H1 (cell line): ENCODE data around the gene UNC13D. TPM values are rescaled to one million over a fixed set of nuclear protein-coding genes. Genes with fewer than 3 reads are reported as not detected.

Source experiments
- CTCF ChIA-PET: fragments of 300-600 bp; sonication (Branson Sonifier 250); formaldehyde crosslinking; loops from one replicate; lab custom pipeline; 2021; ENCODE audit not compliant: partially characterized antibody; lab: Charles Lee
- POLR2A ChIA-PET: fragments of 300-600 bp; sonication (Branson Sonifier 250); formaldehyde crosslinking; loops from one replicate; lab custom pipeline; 2021; ENCODE audit warnings: inconsistent platforms; ENCODE audit not compliant: partially characterized antibody; lab: Charles Lee
- DNase-seq, 2 experiments: peaks; one replicate each; pipeline versions ENCODE4 v3.0.0 to v3.0.0-alpha.2; 2010 to 2022; ENCODE audit warnings: low spot score in 2 of 2, low read depth in 1 of 2, mixed read lengths in 1 of 2
- FAIRE-seq: peaks from 2 replicates; lab custom pipeline; 2011; peaks lifted over from hg19 to GRCh38; lab: Jason Lieb, UNC
- H2AFZ ChIP-seq: 2 replicates; pipeline ENCODE4 v1.8.1; 2012; ENCODE audit warnings: low read length, inconsistent platforms
- H2AK5ac ChIP-seq: 2 replicates; pipeline ENCODE4 v1.6.1; 2013; ENCODE audit warnings: low read depth, low read length
- H2BK120ac ChIP-seq: replicated peaks from 2 replicates; pipeline ENCODE3; 2013; ENCODE audit warnings: low read depth, low read length, inconsistent platforms
- H2BK12ac ChIP-seq: 2 replicates; pipeline ENCODE4 v1.6.1; 2013; ENCODE audit warnings: low read depth, low read length
- H2BK15ac ChIP-seq: 2 replicates; pipeline ENCODE4 v1.6.1; 2013; ENCODE audit warnings: low read length
- H2BK20ac ChIP-seq: 2 replicates; pipeline ENCODE4 v1.6.1; 2013; ENCODE audit warnings: low read length
- H2BK5ac ChIP-seq: 2 replicates; pipeline ENCODE4 v1.6.1; 2013; ENCODE audit warnings: low read depth, low read length
- H3K14ac ChIP-seq: 2 replicates; pipeline ENCODE4 v1.6.1; 2013; ENCODE audit warnings: inconsistent platforms; ENCODE audit not compliant: insufficient read length
- H3K18ac ChIP-seq: 2 replicates; pipeline ENCODE4 v1.6.1; 2013; ENCODE audit warnings: low read length; ENCODE audit errors: extremely low read depth
- H3K23ac ChIP-seq: 2 replicates; pipeline ENCODE4 v1.6.1; 2013; ENCODE audit warnings: inconsistent platforms; ENCODE audit not compliant: insufficient read length
- H3K23me2 ChIP-seq: 2 replicates; pipeline ENCODE4 v1.6.1; 2013; ENCODE audit warnings: low read depth, low read length
- H3K27ac ChIP-seq: 2 replicates; pipeline ENCODE4 v1.6.1; 2011; ENCODE audit warnings: low read depth, low read length, inconsistent platforms
- H3K27me3 ChIP-seq, 4 experiments: replicated peaks in 1 of 4; 1 replicate in 1 of 4; 2 replicates in 3 of 4; pipeline versions ENCODE4 v1.6.1 to v1.8.1; 2011 to 2013; ENCODE audit warnings: low read length in 3 of 4, mild to moderate bottlenecking in 3 of 4, inconsistent platforms in 2 of 4, mixed read lengths in 2 of 4, moderate library complexity in 1 of 4; ENCODE audit not compliant: control insufficient read depth in 3 of 4, insufficient read depth in 3 of 4; ENCODE audit errors: extremely low read depth in 1 of 4
- H3K36me3 ChIP-seq, 4 experiments: 2 replicates each; pipeline versions ENCODE4 v1.6.1 to v1.8.1; 2011 to 2013; ENCODE audit warnings: mild to moderate bottlenecking in 4 of 4, low read length in 3 of 4, moderate library complexity in 2 of 4, control low read depth in 1 of 4, inconsistent platforms in 1 of 4; ENCODE audit not compliant: insufficient read depth in 4 of 4, control insufficient read depth in 2 of 4
- H3K4ac ChIP-seq: replicated peaks from 2 replicates; pipeline ENCODE3; 2013; ENCODE audit warnings: low read length, low read depth, mixed read lengths, inconsistent platforms; ENCODE audit not compliant: insufficient read length
- H3K4me1 ChIP-seq, 4 experiments: replicated peaks in 1 of 4; 1 replicate in 1 of 4; 2 replicates in 3 of 4; pipeline versions ENCODE4 v1.6.1 to v1.8.1; 2011 to 2013; ENCODE audit warnings: low read length in 3 of 4, inconsistent platforms in 2 of 4, mixed read lengths in 1 of 4; ENCODE audit not compliant: insufficient read depth in 4 of 4, control insufficient read depth in 3 of 4
- H3K4me2 ChIP-seq, 2 experiments: 2 replicates each; pipeline versions ENCODE4 v1.6.1 to v1.8.1; 2011 to 2013; ENCODE audit warnings: low read depth in 2 of 2, low read length in 2 of 2, control low read depth in 1 of 2, inconsistent platforms in 1 of 2, mild to moderate bottlenecking in 1 of 2; ENCODE audit not compliant: insufficient read depth in 1 of 2
- H3K4me3 ChIP-seq, 4 experiments: fragments of 200-600, 300-600 bp in 1 of 4; sonication (generic), shearing (Covaris generic), sonication (Bioruptor Twin) in 1 of 4; 2 replicates each; pipeline versions ENCODE4 v1.5.1 to v1.8.1; 2011 to 2016; ENCODE audit warnings: low read length in 4 of 4, low read depth in 3 of 4, control low read depth in 2 of 4, inconsistent platforms in 2 of 4, mild to moderate bottlenecking in 2 of 4, mixed read lengths in 1 of 4, moderate library complexity in 1 of 4; ENCODE audit not compliant: insufficient read depth in 2 of 4; ENCODE audit errors: extremely low read depth in 1 of 4
- H3K56ac ChIP-seq: replicated peaks from 2 replicates; pipeline ENCODE3; 2013; ENCODE audit warnings: low read depth, mild to moderate bottlenecking, mixed read lengths, low read length, inconsistent platforms; ENCODE audit not compliant: insufficient read length
- H3K79me1 ChIP-seq: 2 replicates; pipeline ENCODE4 v1.6.1; 2013; ENCODE audit warnings: low read depth, low read length, control low read depth
- H3K79me2 ChIP-seq, 2 experiments: 2 replicates each; pipeline versions ENCODE4 v1.6.1 to v1.8.1; 2012 to 2013; ENCODE audit warnings: low read length in 2 of 2, mild to moderate bottlenecking in 2 of 2, inconsistent platforms in 1 of 2; ENCODE audit not compliant: insufficient read depth in 2 of 2, control insufficient read depth in 1 of 2
- H3K9ac ChIP-seq, 4 experiments: replicated peaks in 1 of 4; 1 replicate in 1 of 4; 2 replicates in 3 of 4; pipeline versions ENCODE4 v1.6.1 to v1.8.1; 2011 to 2013; ENCODE audit warnings: low read depth in 3 of 4, low read length in 3 of 4, control low read depth in 2 of 4, mild to moderate bottlenecking in 2 of 4, moderate library complexity in 2 of 4, inconsistent platforms in 1 of 4; ENCODE audit errors: extremely low read depth in 1 of 4
- H3K9me3 ChIP-seq, 2 experiments: 2 replicates each; pipeline versions ENCODE4 v1.6.1 to v1.8.1; 2012 to 2013; ENCODE audit warnings: mild to moderate bottlenecking in 2 of 2, moderate library complexity in 2 of 2, control low read depth in 1 of 2, inconsistent platforms in 1 of 2, low read depth in 1 of 2, low read length in 1 of 2, mixed read lengths in 1 of 2; ENCODE audit not compliant: insufficient read depth in 2 of 2
- H4K20me1 ChIP-seq, 2 experiments: replicated peaks in 1 of 2; 2 replicates each; pipeline versions ENCODE3 to v1.8.1; 2011 to 2013; ENCODE audit warnings: inconsistent platforms in 2 of 2, low read length in 2 of 2, mild to moderate bottlenecking in 1 of 2; ENCODE audit not compliant: insufficient read depth in 2 of 2, control insufficient read depth in 1 of 2
- H4K5ac ChIP-seq: 2 replicates; pipeline ENCODE4 v1.6.1; 2013; ENCODE audit warnings: low read length, low read depth, mixed read lengths, inconsistent platforms; ENCODE audit not compliant: insufficient read length
- H4K8ac ChIP-seq: 2 replicates; pipeline ENCODE4 v1.8.0; 2013; ENCODE audit warnings: mild to moderate bottlenecking, moderate library complexity, low read length, inconsistent platforms; ENCODE audit not compliant: insufficient read depth; ENCODE audit errors: extremely low read depth
- H4K91ac ChIP-seq: replicated peaks from 2 replicates; pipeline ENCODE3; 2013; ENCODE audit warnings: low read length, mixed read lengths, inconsistent platforms; ENCODE audit not compliant: insufficient read length
- KDM1A ChIP-seq: fragments of 200-600, 300-600 bp; sonication (generic); IDR thresholded peaks from 2 replicates; pipeline ENCODE4 v1.7.1; 2016; ENCODE audit warnings: mild to moderate bottlenecking, low read length, borderline replicate concordance
- RBBP5 ChIP-seq: IDR thresholded peaks from 2 replicates; pipeline ENCODE4 v1.7.1; 2012; ENCODE audit warnings: low read depth, mild to moderate bottlenecking, inconsistent platforms, low read length, moderate library complexity, borderline replicate concordance
- RXRA ChIP-seq: IDR thresholded peaks from 2 replicates; pipeline ENCODE4 v1.6.1; 2011; ENCODE audit warnings: low read depth, mild to moderate bottlenecking, low read length, moderate library complexity; ENCODE audit not compliant: insufficient read depth
- SP4 ChIP-seq: IDR thresholded peaks from 2 replicates; pipeline ENCODE4 v1.6.1; 2012; ENCODE audit warnings: low read length, inconsistent platforms
- TBP ChIP-seq: IDR thresholded peaks from 2 replicates; pipeline ENCODE4 v1.6.1; 2011; ENCODE audit warnings: low read depth, low read length, improper control_type of control experiment
- WGBS, 2 experiments: shearing (Covaris generic) in 1 of 2; methylation state at CpG; one replicate each; pipeline versions ENCODE4 v1.1.6 to v1.1.7; 2013 to 2015; ENCODE audit warnings: low lambda C conversion rate in 2 of 2, mixed read lengths in 2 of 2, inconsistent platforms in 1 of 2, low coverage in 1 of 2, missing lambda C conversion rate in 1 of 2; ENCODE audit not compliant: insufficient replicate concordance in 2 of 2, insufficient coverage in 1 of 2, insufficient read length in 1 of 2; ENCODE audit errors: extremely low coverage in 1 of 2, missing lambda C conversion rate in 1 of 2; 5-methylcytosine and 5-hydroxymethylcytosine counted together
- polyA plus RNA-seq, 7 experiments: library from polyadenylated mRNA; depleted of rRNA in 3 of 7; stranded (reverse) in 5 of 7; unstranded in 2 of 7; fragments of >200 nt in 5 of 7; fragments of 200-250 nt in 2 of 7; gene quantifications; 1 replicate in 5 of 7; 2 replicates in 1 of 7; 4 replicates in 1 of 7; pipeline versions ENCODE4 v1.2.1 to v1.2.3, GENCODE V29; 2011 to 2013; ENCODE audit warnings: missing spikeins in 2 of 7, mixed read lengths in 2 of 7
- total RNA-seq: library from RNA; stranded (reverse); fragmentation: NEBNext Ultra II Directional; extraction: Animal tissue kit (Norgen Biotek cat#: 25700); gene quantifications from 2 replicates; pipeline ENCODE4 v1.2.1, GENCODE V29; 2021
- TF ChIP-seq, protein P1 (sequence below): IDR thresholded peaks from 2 replicates; pipeline ENCODE4 v1.6.1; 2012; ENCODE audit warnings: inconsistent platforms

The UNC13D gene
- total and polyA plus RNA-seq, 2 of the 8 experiments (the other 6 are each of a cell fraction or from before 2014, with no cell fraction given) = 3.6 to 8.4 TPM

- TF ChIP-seq RBBP5 (no peak), SP4 (no peak), KDM1A (no peak), TBP (no peak), RXRA (no peak)
- TF ChIP-seq, protein P1, sequence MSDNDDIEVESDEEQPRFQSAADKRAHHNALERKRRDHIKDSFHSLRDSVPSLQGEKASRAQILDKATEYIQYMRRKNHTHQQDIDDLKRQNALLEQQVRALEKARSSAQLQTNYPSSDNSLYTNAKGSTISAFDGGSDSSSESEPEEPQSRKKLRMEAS = no peak
- Histone ChIP-seq H3K9ac (no peak overlapping the region), H3K36me3 (peaks cover 17 to 56% (median 52%) of the 10 kb centered on the region in 4 experiments; a peak in 7 of 8 replicates), H3K23me2 (no peaks in the 10 kb centered on the region), H2BK15ac (no peak overlapping the region), H3K4me2 (no peak overlapping the region), H3K23ac (no peak overlapping the region), H3K27me3 (no peaks in the 10 kb centered on the region), H2BK12ac (no peak overlapping the region), H2AFZ (no peak overlapping the region), H2BK120ac (no peak overlapping the region), H3K4ac (no peak overlapping the region), H4K20me1 (peaks cover 0 to 9% of the 10 kb centered on the region in 2 experiments), H2AK5ac (no peak overlapping the region), H3K27ac (no peak overlapping the region), H3K79me2 (no peaks in the 10 kb centered on the region), H3K9me3 (no peaks in the 10 kb centered on the region), H3K79me1 (no peaks in the 10 kb centered on the region; the same call in 1 of the 2 replicates), H4K5ac (no peak overlapping the region), H3K56ac (no peak overlapping the region), H3K4me1 (no peaks in the 10 kb centered on the region), H2BK20ac (no peak overlapping the region), H4K91ac (no peak overlapping the region), H3K14ac (no peak overlapping the region), H4K8ac (no peak overlapping the region; the same call in 1 of the 2 replicates), H3K18ac (no peak overlapping the region), H2BK5ac (no peak overlapping the region), H3K4me3 (no peak overlapping the region)
- no peak for FAIRE-seq
- ChIA-PET POLR2A (interaction anchor here (0.6 to 3.1 kb wide), 8 partner anchors 10 to 860 kb away, joined by 3 to 17 read pairs (median 4); partner anchors contain the start of gene UNK), CTCF (interaction anchor here (0.9 to 9.6 kb wide), 2 partner anchors 14 to 64 kb away, joined by 4 to 104 read pairs; no protein-coding TSS in a partner anchor)
- WGBS, 2 experiments = 95% methylated on average over 24 of the region's 24 CpGs; no CpG with 5 or more reads in 1 of the 2 experiments
- no peak for DNase-seq
Observed at GRCh38 chr17:75813081-75814020, 30.9 kb downstream of the UNC13D start.
